Endometrium (tissue), 2 donors: ENCODE data around the gene BRF1.
"Not testable (repeated sequence)": the region's sequence is repeated elsewhere in the genome, so short reads cannot be mapped to it uniquely, and the experiment has no call there.

ENCODE experiments used
- FAIRE-seq: peaks from 2 replicates; lab custom pipeline; 2012; peaks lifted over from hg19 to GRCh38; lab: Jason Lieb, UNC
- donor health status: control.
- donor health status: control.

BRF1 gene

DNA sequence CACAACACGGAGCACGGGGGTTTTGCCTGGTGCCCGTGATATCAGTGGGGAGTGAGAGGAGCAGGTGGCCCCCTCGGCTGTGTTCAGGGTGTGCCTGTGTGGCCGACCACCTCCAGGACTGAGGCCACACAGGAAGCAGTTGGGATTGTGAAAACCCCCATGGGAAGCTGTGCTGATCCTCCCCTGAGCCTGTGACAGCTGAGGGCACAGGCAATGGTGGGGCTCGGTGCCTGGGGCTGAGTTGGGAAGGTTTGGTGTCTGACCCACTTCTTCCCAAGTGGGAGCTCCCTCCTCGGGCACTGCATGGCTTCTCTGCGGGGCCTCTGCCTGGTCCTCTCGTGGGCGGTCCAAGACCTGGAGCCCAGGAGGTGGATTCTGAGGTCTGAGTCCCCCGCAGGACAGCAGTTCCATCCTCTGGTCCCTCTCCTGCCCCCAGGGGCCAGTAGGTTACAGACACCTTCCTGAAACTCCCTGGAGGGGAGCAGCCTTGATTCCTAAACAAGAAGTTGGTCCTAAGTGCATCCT is 31.6 kb upstream of the BRF1 start:
- FAIRE-seq = no peak

DNA sequence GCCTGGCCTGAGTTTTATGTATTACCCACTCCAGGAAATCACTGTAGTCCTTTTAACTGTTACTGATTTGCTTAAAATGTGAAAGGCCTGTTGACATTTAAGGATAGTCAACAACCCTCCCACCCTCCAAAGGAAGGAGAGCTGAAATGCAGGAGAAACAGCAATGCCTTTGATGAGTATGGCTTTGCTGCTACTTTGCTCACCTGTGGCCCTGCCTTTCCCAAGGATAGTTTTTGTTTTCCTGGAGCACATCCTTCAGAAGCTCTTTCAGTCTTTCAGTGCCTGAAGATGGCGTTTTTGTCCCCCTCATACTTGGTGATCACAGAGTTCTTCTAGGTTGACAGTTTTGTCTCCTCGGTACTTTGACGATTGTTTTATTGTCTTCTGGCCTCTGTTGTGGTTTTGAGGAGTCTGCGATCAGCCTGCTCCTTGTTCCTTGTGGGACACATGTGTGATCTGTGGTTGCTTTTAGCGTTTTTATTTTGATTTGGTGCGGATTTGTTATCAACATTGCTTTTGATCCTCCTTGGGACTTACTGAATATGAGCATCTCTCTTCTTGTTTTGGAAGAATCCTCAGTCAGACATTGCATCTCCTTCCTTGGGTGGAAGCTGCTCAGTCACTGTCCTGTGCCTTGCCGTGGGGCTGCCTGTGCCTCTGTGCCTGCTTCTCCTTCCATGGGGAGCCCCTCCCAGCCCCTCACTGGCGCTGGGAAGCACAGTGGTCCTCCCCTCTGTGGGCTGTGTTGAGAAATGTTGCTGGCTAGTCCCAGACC is 31.0 kb upstream of the BRF1 start:
- no peak for FAIRE-seq

DNA sequence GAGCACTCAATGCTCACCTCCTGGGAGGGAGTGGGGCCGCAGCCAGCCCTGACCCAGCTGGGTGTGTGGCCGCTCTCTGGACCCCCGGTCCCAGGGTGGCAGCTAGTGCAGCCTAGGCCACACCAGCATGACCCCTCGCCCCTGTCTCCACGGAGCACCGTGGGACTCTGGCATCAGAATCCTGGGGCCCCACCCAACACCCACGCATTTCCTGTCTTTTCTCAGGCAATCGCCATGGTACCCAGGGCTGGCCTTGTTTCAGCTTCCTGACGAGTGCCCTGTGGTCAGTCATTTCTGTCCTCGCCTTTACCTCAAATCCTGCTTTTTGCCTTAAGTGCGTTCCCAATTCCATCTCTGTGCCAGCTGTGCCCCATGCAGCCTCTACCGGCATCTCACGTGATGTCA is 29.7 kb upstream of the BRF1 start:
- no peak for FAIRE-seq

DNA sequence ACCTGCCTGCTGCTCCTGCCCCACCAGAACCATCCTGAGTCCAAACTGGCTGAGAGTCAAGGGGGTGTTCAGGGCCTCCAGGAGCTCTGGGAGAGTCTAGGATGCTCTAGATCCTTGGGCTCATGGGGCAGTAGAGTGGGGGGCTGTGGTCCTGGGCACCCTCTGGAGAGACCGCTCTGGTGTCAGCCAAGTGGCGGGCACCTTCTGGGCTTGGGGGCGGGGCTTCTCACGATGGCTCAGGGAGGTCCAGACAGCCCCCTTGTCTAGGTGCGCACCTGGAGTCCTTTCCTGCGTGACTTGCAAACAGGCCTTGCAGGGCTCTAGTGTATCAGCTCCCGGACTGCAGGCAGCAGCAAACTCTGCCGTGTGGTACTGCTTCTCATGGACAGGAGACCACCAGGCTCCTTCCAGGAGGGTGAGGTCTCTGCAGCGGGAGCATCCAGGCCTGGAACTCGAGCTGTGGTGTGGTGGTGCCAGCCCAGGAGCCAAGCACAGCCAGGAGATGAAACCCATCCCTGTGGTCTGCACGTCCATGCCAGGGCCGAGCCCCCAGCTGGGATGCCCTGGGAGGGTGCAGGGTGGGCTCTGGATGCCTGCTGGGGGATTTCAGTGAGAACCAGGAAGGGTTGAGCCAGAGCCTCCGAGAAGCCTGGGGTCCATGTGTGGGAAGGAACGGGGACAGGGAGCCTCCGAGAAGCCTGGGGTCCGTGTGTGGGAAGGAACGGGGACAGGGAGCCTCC is 28.8 kb upstream of the BRF1 start:
- FAIRE-seq = no peak

DNA sequence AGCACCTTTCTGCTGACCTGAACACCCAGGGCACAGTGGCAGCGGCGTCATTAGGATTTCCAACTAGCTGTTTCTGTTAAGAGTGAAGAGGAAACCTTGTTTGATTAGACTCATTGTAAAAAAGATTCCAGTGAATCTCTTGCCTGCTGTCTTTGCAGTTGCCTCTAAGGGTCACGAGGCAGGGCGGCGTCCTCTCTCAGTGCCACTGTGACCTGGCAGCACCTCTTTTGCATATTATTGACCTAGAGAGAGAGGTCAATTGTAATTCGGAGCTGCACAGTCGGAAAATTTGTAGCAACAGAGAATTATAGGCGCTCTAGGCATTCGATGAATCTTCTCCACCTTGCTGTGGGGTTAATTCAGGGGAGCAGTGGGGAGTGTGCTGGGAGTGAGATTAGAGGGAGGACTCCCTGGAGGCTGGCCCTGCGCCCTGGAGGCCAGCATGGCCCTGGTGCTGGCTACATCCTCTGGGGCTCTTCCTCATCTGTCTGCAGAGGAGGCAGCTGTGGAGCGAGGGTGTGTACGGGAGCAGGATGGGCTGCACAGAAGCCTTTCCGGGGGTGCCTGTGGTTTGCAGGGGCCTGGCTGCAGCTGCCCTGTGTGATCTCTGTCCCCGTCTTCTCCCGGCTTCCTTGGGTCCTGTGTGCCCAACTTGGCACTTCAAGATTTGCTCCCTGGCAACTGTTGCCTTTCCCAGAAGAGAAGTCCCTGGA is 28.0 kb upstream of the BRF1 start:
- no peak for FAIRE-seq

DNA sequence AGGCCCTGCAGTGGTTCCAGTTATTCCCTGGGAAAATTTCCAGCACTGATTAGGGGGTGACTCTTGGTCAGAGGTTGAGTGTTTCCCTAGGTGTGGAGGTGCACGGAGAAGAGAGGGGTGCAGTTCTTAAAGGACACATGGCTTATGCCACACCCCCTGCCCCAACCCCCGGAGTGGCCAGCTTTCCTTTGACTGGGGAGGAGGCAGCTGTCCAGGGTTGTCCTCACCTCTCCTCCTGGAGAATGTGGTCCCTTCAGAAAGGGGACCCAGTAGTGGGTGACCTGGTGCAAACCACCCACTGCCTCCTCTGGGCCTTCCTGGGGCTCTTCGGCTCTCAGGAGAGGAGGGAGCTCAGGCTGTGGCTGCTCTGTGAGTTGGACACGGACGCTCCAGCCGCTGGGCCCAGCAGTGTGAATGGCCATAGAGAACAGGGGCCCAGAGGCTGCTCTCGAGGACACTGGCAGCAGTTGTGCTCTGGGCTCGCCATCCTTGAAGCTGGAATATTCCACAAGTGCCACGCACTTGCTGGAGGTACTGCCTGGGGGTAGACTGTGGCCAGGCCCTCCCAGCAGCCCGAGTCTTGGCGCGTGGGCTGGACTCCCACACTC is 27.4 kb upstream of the BRF1 start:
- no peak for FAIRE-seq

DNA sequence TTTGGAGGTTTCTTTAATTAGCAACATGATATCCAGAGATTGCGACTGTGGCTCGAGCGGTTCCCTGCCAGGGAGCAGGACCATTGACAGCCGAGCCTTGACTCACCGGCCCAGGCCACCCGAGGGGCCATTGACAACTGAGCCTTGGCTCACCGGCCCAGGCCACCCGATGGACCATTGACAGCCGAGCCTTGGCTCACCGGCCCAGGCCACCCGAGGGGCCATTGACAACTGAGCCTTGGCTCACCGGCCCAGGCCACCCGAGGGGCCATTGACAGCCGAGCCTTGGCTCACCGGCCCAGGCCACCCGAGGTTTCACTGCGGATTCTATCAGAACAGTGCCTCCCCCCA is 26.9 kb upstream of the BRF1 start:
- FAIRE-seq = not testable (repeated sequence)

DNA sequence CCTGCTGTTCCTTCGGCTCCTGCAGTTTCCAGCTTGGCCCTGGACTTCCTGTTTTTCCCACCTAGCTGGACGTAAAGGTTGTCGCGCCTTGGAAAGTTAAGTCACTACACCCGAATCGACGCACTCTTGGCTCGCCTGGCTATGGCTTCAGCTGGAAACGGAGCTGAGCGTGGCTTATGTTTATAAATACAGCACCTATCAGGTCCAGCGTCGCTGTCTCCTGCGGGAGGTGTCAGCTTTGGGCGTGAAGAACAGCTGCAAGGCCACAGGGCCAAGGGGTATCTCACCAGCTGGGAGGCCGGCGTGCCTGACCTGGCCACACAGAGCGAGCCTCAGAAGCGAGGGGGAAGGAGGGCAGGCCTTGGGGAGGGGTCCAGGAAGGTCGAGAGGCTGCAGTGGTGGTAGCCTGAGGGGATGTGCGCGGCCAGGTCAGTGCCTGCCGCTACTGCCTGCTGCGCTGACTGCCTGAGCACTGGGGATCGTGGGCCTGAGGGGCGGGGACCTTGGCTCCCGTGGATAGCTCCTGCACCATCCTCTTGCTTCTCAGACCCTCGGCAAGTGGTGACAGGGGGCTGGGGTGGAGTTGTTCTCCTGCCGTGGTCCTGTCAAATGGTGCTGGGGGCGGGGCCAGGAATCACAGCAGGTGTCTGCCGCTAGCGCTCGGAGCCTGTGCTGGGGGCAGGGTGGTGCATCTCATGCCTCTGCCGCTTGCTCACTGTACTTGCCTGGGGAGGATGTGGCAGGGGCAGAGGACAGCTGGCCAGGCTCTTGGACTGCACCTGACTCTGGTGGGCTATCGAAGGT is 26.3 kb upstream of the BRF1 start:
- FAIRE-seq = no peak

DNA sequence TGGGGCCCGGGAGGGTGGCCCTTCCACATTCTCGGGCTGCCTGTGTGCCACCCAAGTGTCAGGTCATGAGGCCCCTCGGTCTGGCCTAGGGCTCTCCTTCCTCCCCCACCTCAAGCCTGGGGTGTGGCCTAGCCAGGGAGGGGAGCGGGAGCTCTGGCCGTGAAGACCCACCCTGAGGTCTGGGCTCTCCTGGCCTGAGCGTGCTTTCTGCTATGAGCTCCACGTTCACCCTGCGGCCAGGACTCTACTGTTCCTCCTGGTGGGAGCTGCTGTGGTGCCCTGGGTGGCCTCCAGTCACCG is 25.7 kb upstream of the BRF1 start:
- FAIRE-seq = no peak

DNA sequence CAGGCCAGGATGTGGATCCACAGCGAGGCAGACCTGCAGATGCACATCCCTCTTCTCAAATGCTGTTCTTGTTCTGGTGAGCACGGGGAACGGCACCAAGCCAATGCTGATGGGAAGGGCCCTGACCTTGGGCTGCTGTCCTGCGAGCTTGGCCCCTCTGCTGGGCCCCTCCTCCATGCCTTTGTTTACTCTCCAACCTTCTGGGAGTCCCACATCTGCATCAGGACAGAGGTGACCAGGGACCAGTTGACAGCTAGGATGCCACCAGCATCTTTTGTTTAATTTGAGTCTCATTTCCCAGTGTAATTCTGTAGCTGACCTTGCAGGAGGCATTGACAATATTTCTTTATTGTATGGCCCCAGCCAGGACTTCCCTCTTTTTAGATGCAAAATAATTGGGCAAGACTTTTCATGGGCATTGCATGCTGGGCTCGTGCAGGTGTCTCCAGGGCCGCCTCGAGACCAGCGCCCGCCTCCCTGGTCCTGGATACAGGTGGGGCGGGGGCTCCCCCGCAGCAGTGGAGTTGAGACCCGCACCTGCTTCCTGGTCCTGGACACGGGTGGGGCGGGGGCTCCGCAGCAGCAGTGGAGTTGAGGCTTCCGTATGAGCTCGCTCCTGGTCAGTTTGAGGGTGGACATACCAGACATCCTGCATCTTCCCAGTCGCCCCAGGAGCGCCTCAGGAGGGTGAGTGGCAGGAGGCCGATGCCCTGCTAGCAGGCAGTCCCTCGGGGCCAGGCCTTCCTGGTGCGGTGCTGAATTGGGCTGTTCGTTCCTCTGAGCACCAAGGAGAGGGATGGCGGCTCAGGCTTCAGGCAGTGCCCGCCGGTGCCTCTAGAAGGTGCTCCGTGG is 25.1 kb upstream of the BRF1 start:
- FAIRE-seq = no peak

DNA sequence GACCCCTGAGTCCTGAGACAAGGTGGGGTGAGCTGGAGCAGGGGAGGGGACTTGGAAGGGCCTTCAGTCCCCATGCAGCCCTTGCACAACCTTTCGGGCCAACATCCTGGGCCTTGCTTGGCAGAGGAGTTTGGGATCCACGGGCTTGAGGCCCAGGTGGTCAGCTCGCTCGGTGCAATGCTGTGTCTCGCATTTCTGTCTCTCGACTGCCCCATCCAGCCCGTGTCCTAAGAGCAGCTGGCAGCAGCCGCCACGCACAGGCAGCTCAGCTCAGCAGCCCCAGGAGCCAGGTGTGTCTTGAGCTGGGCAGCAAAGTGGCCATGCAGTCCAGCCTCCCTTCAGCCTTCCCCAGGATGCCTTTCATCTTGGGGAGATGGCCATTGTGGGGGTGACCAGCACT is 24.5 kb upstream of the BRF1 start:
- FAIRE-seq = no peak

DNA sequence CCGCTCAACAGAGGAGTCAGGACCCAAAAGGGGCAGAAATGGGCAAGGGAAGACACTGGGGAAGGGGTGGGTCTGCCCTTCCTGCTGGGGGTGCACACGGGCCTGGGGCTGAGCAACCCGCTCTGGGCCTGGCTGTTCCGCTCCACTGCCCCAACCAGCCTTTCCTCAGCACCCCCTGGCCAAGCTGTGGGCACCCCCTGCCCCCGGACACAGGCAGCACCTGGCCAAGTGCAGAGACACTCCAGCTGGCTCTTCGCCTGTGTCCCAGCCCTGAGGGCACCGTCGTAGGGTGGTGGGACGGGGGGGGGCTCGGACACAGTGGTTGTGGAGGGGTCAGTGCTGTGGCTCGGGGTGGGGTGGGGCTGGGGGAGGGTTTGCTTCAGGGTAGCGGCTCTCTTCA is 24.1 kb upstream of the BRF1 start:
- FAIRE-seq = no peak

DNA sequence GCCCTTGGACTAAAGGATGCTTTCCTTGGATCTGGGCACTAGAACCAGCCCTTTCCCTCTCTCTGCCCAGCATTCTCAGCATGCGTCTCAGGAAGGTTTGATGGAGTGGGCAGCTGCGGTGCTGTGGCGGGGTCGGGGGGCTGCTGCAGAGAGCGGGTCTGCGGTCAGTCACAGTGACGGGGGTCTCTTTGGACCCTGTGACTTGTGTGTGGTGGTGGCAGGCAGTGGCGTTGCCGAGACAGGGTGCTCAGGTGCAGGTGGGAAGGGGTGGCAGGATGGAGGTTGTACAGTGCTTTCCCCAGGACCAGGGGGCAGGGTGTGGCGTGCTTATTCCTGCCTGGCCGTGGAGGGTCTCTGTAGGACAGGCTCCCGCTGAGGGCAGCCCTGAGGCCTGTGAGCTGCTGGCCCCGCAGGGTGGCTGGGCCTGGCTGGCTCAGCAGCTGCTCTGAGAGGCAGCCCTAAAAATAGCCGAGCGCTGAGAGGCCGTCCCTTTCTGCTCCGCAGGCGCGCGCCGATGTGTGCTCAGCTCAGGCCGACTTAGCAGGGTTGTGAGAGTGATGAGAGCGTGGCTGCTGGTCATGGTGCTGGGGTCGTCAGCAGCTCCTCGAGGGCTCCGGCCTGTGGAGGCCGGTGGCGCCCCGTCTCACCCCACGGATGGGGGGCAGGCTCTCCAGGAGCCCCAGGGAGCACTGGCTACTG is 23.4 kb upstream of the BRF1 start:
- FAIRE-seq = no peak

DNA sequence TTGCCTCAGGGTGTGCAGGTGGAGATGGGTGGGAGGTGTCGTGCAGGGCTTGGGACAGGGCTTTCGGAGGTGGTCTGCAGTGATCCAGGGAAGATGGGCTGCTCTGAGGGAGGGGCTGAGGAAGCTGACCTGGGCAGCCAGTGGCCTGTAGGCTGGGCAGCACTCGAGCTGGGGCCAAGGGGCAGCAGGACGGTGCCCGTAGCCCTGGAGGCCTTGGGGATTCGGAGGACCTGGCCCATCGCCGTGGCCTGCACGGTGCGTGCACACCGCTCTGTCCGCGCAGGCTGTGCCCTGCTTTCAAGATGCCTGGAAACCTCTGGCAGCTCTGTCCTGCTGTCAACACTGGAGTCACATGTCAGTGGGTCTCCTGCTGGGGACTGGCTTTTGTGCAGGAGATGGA is 22.9 kb upstream of the BRF1 start:
- no peak for FAIRE-seq

DNA sequence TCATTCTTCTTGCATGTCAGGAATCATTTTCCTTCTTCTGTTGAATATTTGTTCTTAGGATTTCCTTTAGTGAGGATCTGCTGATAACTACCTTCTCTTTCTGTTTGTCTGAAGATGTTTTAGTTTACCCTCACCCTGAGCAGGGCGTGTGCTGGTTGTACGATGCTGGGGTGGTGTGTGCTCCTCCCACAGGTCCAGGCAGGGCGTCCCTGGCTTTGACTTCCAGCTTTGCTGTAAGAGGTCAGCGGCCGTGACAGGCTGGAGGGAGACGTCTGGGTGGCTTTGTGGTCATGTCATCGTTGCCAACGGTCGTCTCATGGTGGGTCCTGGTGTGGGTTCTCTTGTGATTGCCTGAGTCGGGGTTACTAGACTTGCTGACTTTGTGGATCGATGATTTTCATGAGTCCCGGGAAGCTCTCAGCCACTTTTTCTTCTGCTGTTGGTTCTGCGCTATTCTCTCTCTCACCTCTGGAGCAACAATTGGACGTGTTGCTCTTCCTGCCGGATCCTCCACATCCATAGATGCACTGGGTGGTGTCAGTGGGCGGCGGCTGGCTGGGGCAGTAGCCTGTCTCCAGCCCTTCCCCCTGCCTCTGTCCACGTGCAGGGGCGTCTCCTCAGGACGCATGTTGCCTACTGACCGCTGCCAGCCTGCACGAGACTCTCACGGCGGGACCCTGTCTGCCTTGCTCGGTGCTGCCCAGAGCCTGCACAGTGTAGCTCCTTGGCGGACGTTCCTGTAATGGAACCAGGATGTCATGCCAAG is 22.2 kb upstream of the BRF1 start:
- FAIRE-seq = no peak

DNA sequence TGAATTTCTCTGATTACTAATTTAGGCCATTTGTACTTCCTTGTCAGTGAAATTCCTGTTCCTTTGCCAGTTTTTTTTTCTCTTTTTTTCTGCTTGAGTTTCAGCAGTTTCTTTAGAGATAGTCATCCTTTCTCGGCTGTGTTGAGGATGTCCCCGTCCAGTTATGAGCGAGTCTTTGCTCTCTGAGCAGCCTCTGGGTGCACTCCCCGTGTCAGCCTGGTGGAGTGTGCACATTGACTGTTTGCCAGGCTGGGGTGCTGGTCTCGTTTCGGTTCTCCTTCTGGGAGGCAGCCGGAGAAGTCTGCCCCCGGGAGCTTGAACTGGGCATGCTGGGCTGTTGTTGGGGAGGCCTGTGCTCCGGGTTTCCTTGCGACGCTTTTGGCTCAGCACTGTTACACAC is 16.7 kb upstream of the BRF1 start:
- FAIRE-seq = no peak

DNA sequence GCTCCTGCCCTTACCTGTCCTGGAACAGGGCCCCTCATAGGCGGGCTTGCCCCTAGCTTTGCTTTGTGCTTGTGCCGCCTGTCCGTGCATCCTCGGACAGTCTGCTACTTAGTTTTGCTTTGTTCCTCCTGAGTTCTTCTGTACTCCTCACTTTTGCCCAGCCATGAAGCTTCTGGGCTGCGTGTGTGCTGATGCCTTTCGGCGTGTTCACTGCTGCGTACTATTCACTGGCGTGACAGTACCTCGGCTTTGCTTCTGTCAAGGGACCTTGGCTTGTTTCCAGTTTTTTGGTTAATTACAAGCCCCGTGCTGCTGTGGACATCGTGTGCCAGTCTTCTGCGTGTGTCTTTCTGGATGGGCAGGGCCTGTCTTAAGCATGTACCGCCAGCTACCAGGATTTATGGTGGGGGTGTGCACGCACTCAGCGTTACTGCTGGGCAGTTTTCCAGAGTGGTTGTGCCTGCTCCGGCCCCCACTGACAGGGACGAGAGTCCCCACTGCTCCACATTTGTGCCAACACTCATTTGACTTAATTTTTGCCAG is 16.2 kb upstream of the BRF1 start:
- no peak for FAIRE-seq

DNA sequence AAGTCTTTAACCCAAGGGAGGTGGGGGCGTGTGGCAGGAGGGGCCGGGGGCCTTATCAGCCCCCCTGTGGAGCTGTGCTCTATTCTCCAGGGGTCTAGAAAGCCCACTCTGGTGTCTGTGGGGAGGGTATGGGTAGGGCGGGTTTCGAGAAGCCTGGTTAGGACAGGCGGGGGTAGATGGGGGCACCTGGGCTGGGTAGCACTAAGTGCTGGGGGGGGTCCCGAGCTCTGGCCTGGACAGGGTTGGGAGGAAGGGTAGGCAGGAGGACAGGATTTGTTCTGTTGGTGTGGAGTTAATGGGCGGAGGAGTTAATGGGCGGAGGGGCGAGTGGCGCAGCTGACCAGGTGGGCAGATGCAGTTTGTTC is 15.8 kb upstream of the BRF1 start:
- no peak for FAIRE-seq

DNA sequence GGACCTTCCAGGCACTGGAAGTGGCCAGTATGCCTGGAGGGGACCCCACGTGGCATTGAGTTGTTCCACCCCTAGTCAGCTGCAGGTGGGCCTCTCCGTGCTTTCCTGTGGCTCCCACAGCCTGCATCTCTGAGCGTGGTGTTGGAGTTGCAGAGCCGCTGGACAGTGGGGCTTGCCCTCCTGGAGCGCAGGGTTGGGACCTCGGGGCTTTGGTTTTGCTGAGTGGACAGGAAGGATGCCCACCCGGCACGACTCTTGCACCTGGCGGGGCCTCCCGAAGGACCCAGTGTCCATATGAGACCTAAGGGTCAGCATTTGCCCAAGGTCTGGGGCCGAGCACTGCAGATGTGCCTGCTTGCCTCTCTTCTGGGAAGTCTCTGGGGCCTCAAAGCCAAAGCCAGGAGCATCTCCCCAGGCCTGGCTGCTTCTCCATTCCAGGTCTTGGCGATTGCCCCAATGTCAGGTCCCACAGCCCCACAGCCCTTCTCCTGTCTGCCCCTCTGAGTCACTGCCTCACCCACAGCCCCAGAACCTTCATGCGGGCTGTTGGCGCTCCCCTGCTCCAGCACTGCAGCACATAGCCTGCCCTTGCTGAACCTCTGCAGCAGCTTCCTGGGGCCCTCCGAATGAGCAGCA is 15.3 kb upstream of the BRF1 start:
- FAIRE-seq = no peak
